ENCODE results near the gene HTT.

DNA sequence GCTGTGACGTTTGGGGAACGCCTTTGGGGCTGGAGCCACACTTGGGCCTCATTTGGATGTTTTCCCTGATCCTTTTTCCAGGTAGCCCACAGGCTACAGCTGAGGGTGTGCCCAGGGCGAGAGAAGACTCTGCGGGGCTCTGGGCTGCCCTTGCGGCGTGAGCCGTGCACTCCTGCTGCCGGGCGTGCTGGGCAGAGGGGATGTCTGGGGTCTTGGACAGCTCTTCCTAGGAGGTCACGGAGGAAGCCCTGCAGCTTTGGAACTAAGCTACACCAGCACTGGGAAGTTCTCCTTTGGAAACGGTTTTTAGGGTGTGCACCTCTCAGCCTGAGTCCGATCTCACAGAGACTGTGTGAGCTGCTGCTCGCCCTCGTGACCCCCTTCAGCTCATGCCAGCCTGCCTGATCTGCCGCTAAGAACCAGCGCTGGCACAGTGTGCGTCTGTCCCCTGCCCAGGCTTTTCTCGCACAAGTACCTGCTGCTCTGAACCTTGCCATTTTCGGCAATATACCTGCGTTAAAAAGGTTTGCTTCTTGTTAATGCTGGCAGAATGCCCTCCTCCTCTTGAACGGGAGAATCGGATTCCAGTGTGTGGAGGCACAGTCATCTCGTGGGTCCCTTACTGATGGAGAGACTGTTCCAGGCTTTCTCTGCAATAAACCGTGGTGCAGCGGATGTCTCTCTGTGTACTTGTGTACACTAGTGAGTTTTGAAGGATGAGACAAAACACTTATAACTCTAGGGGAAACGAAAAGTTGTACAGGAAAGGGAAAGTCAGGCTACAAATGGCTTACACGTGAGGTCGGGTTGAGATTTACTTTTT lies 188.8 kb downstream of the HTT start:
- TF ChIP-seq CTCF (IDR thresholded peaks at IDR 0.05) (no peak), POLR2A (IDR thresholded peaks at IDR 0.05) (no peak)
